ENCODE data around the gene UFD1. TPM values are rescaled to one million over a fixed set of nuclear protein-coding genes. Genes with fewer than 3 reads are reported as not detected.

Gene UFD1
- total and polyA plus RNA-seq, 4 donors: 28.9 to 58.3 (median 52.6) TPM

- no CpG with 5 or more reads among the region's 2 CpGs for WGBS (ENCODE audit: insufficient coverage)
- no peaks in the 10 kb centered on the region for H3K27me3 ChIP-seq (ENCODE audit: control insufficient read depth, insufficient read depth, low read length)
- H3K36me3 ChIP-seq (ENCODE audit: control insufficient read depth, insufficient read depth, low read length): peaks cover 20% of the 10 kb centered on the region
- H3K4me1 ChIP-seq (ENCODE audit: control insufficient read depth, insufficient read depth, low read length): peaks cover 19% of the 10 kb centered on the region
- DNase-seq (ENCODE audit: low read depth in 4 of 6, low spot score in 6 of 6): no peak
- no peak overlapping the region for H3K27ac ChIP-seq (ENCODE audit: low read depth, low read length)
- H3K4me3 ChIP-seq (ENCODE audit: low read depth, low read length): no peak overlapping the region
- no peaks in the 10 kb centered on the region for H3K9me3 ChIP-seq (ENCODE audit: control insufficient read depth, insufficient read depth, low read length)
Observed at GRCh38 chr22:19434829-19435580, 44.0 kb downstream of the UFD1 start.

GRCh38 chr22:19434401-19434800 lies 44.6 kb downstream of the UFD1 start:
- Histone ChIP-seq H3K27me3 (ENCODE audit: control insufficient read depth, insufficient read depth, low read length) (no peaks in the 10 kb centered on the region), H3K4me3 (ENCODE audit: low read depth, low read length) (no peak overlapping the region), H3K4me1 (ENCODE audit: control insufficient read depth, insufficient read depth, low read length) (peaks cover 19% of the 10 kb centered on the region), H3K9me3 (ENCODE audit: control insufficient read depth, insufficient read depth, low read length) (no peaks in the 10 kb centered on the region), H3K27ac (ENCODE audit: low read depth, low read length) (no peak overlapping the region), H3K36me3 (ENCODE audit: control insufficient read depth, insufficient read depth, low read length) (peaks cover 16% of the 10 kb centered on the region)
- WGBS (ENCODE audit: insufficient coverage): 96% methylated on average over 3 of the region's 7 CpGs
- DNase-seq (ENCODE audit: low read depth in 4 of 6, low spot score in 6 of 6): no peak

GRCh38 chr22:19432133-19432851 lies 46.7 kb downstream of the UFD1 start, which contains the start of gene MRPL40:
TSS of gene MRPL40 (plus strand) at chr22:19432545. CDS start at chr22:19432555, 10 bp downstream.
- peak within 1 kb of the TSS; percentile 83 for H3K4me3 ChIP-seq (ENCODE audit: low read depth, low read length)
- H3K4me1 ChIP-seq (ENCODE audit: control insufficient read depth, insufficient read depth, low read length): peaks cover 23% of the 10 kb centered on the region
- no peaks in the 10 kb centered on the region for H3K9me3 ChIP-seq (ENCODE audit: control insufficient read depth, insufficient read depth, low read length)
- H3K27ac ChIP-seq (ENCODE audit: low read depth, low read length): peak within 1 kb of the TSS; percentile 92
- peaks cover 16% of the 10 kb centered on the region for H3K36me3 ChIP-seq (ENCODE audit: control insufficient read depth, insufficient read depth, low read length)
- no peaks in the 10 kb centered on the region for H3K27me3 ChIP-seq (ENCODE audit: control insufficient read depth, insufficient read depth, low read length)
- DNase-seq (ENCODE audit: low read depth in 4 of 6, low spot score in 6 of 6): peak; percentile 76 to 97 (median 84)
- under 1% methylated on average over 74 of the region's 74 CpGs for WGBS (ENCODE audit: insufficient coverage)

- DNase-seq (ENCODE audit: low read depth in 4 of 6, low spot score in 6 of 6): peak in 5 of 6 donors; percentile 60 to 94 (median 70)
- Histone ChIP-seq H3K9me3 (ENCODE audit: control insufficient read depth, insufficient read depth, low read length) (no peaks in the 10 kb centered on the region), H3K36me3 (ENCODE audit: control insufficient read depth, insufficient read depth, low read length) (peaks cover 13% of the 10 kb centered on the region), H3K4me1 (ENCODE audit: control insufficient read depth, insufficient read depth, low read length) (peaks cover 23% of the 10 kb centered on the region), H3K27me3 (ENCODE audit: control insufficient read depth, insufficient read depth, low read length) (no peaks in the 10 kb centered on the region), H3K27ac (ENCODE audit: low read depth, low read length) (peak within 1 kb of the TSS; percentile 92), H3K4me3 (ENCODE audit: low read depth, low read length) (peak within 1 kb of the TSS; percentile 83)
- WGBS (ENCODE audit: insufficient coverage): under 1% methylated on average over 65 of the region's 66 CpGs
Observed at GRCh38 chr22:19431649-19432132, 47.3 kb downstream of the UFD1 start, which contains the start of gene HIRA. TSS of gene HIRA (minus strand) at chr22:19431733. CDS start at chr22:19431476, 257 bp downstream.

GRCh38 chr22:19430890-19431541 lies 48.0 kb downstream of the UFD1 start:
- Histone ChIP-seq H3K4me3 (ENCODE audit: low read depth, low read length) (peak overlapping the region; percentile 70), H3K27me3 (ENCODE audit: control insufficient read depth, insufficient read depth, low read length) (no peaks in the 10 kb centered on the region), H3K27ac (ENCODE audit: low read depth, low read length) (peak overlapping the region; percentile 43), H3K9me3 (ENCODE audit: control insufficient read depth, insufficient read depth, low read length) (no peaks in the 10 kb centered on the region), H3K4me1 (ENCODE audit: control insufficient read depth, insufficient read depth, low read length) (peaks cover 23% of the 10 kb centered on the region), H3K36me3 (ENCODE audit: control insufficient read depth, insufficient read depth, low read length) (peaks cover 12% of the 10 kb centered on the region)
- DNase-seq (ENCODE audit: low read depth in 4 of 6, low spot score in 6 of 6): peak in 2 of 6 donors; percentile 22 to 43
- WGBS (ENCODE audit: insufficient coverage): 0% methylated on average over 53 of the region's 53 CpGs

GRCh38 chr22:19429950-19430889 lies 48.8 kb downstream of the UFD1 start:
- WGBS (ENCODE audit: insufficient coverage): 28% methylated on average over 4 of the region's 12 CpGs
- H3K9me3 ChIP-seq (ENCODE audit: control insufficient read depth, insufficient read depth, low read length): no peaks in the 10 kb centered on the region
- DNase-seq (ENCODE audit: low read depth in 4 of 6, low spot score in 6 of 6): peak in 3 of 6 donors; percentile 5 to 30 (median 6)
- no peaks in the 10 kb centered on the region for H3K27me3 ChIP-seq (ENCODE audit: control insufficient read depth, insufficient read depth, low read length)
- peaks cover 12% of the 10 kb centered on the region for H3K36me3 ChIP-seq (ENCODE audit: control insufficient read depth, insufficient read depth, low read length)
- H3K27ac ChIP-seq (ENCODE audit: low read depth, low read length): peak overlapping the region; percentile 43
- peak overlapping the region; percentile 70 for H3K4me3 ChIP-seq (ENCODE audit: low read depth, low read length)
- peaks cover 23% of the 10 kb centered on the region for H3K4me1 ChIP-seq (ENCODE audit: control insufficient read depth, insufficient read depth, low read length)

- no peak overlapping the region for H3K27ac ChIP-seq (ENCODE audit: low read depth, low read length)
- 82% methylated on average over 3 of the region's 3 CpGs for WGBS (ENCODE audit: insufficient coverage)
Observed at GRCh38 chr22:19424186-19424500, 54.9 kb downstream of the UFD1 start.

GRCh38 chr22:19422440-19423301 lies 56.3 kb downstream of the UFD1 start:
- WGBS (ENCODE audit: insufficient coverage): 82% methylated on average over 11 of the region's 11 CpGs
- Histone ChIP-seq H3K27me3 (ENCODE audit: control insufficient read depth, insufficient read depth, low read length) (no peaks in the 10 kb centered on the region), H3K9me3 (ENCODE audit: control insufficient read depth, insufficient read depth, low read length) (no peaks in the 10 kb centered on the region), H3K27ac (ENCODE audit: low read depth, low read length) (no peak overlapping the region), H3K4me3 (ENCODE audit: low read depth, low read length) (no peak overlapping the region), H3K36me3 (ENCODE audit: control insufficient read depth, insufficient read depth, low read length) (no peaks in the 10 kb centered on the region), H3K4me1 (ENCODE audit: control insufficient read depth, insufficient read depth, low read length) (no peaks in the 10 kb centered on the region)
- no peak for DNase-seq (ENCODE audit: low read depth in 4 of 6, low spot score in 6 of 6)

More at GRCh38 chr22:19424186-19424500, 54.9 kb downstream of the UFD1 start:
- H3K4me1 ChIP-seq (ENCODE audit: control insufficient read depth, insufficient read depth, low read length): peaks cover 4% of the 10 kb centered on the region
- H3K27me3 ChIP-seq (ENCODE audit: control insufficient read depth, insufficient read depth, low read length): no peaks in the 10 kb centered on the region
- H3K36me3 ChIP-seq (ENCODE audit: control insufficient read depth, insufficient read depth, low read length): no peaks in the 10 kb centered on the region
- H3K4me3 ChIP-seq (ENCODE audit: low read depth, low read length): no peak overlapping the region
- DNase-seq (ENCODE audit: low read depth in 4 of 6, low spot score in 6 of 6): no peak
- H3K9me3 ChIP-seq (ENCODE audit: control insufficient read depth, insufficient read depth, low read length): no peaks in the 10 kb centered on the region
